Heart right ventricle (tissue), 16 donors: Measurements from ENCODE around the gene SLC45A2. TPM values are rescaled to one million over a fixed set of nuclear protein-coding genes. Genes with fewer than 3 reads are reported as not detected.

Source experiments
- ATAC-seq, 8 donors: fragments of 200-7000 bp; cut with Tn5 transposase; one replicate each; pipeline ENCODE4 v1.9.1; 2020; ENCODE audit warnings: mild to moderate bottlenecking in 8 of 8, moderate library complexity in 8 of 8, moderate number of reproducible peaks in 1 of 8
- DNase-seq, 2 donors: peaks; one replicate each; pipeline ENCODE4 v3.0.0-alpha.2; 2020
- H3K27ac ChIP-seq, 10 donors: fragments of 200-600 bp; sonication (generic) in 2 of 10; one replicate each; pipeline versions ENCODE4 v1.5.0 to v1.8.0; 2020 to 2022; ENCODE audit warnings: mild to moderate bottlenecking in 3 of 10
- H3K27me3 ChIP-seq, 7 donors: fragments of 200-600 bp; one replicate each; pipeline ENCODE4 v1.8.0; 2021 to 2022; ENCODE audit warnings: mild to moderate bottlenecking in 2 of 7
- H3K36me3 ChIP-seq, 9 donors: fragments of 200-600 bp; sonication (generic) in 1 of 9; one replicate each; pipeline versions ENCODE4 v1.5.0 to v1.8.0; 2020 to 2022; ENCODE audit warnings: mild to moderate bottlenecking in 2 of 9
- H3K4me1 ChIP-seq, 9 donors: fragments of 200-600 bp; sonication (generic) in 1 of 9; one replicate each; pipeline versions ENCODE4 v1.5.0 to v1.8.0; 2020 to 2022; ENCODE audit warnings: mild to moderate bottlenecking in 4 of 9
- H3K4me3 ChIP-seq, 10 donors: fragments of 200-600 bp; sonication (generic) in 2 of 10; one replicate each; pipeline versions ENCODE4 v1.5.0 to v1.8.0; 2020 to 2022; ENCODE audit warnings: mild to moderate bottlenecking in 7 of 10, moderate library complexity in 2 of 10
- H3K9me3 ChIP-seq, 11 donors: fragments of 200-600 bp in 10 of 11; sonication (generic) in 2 of 11; one replicate each; pipeline versions ENCODE4 v1.5.0 to v1.8.0; 2013 to 2022; ENCODE audit warnings: mild to moderate bottlenecking in 2 of 11, control low read depth in 1 of 11, moderate library complexity in 1 of 11
- CTCF ChIP-seq, 9 donors: fragments of 200-600 bp; sonication (generic) in 2 of 9; IDR thresholded peaks; one replicate each; pipeline versions ENCODE4 v1.5.0 to v1.8.0; 2021 to 2022; ENCODE audit warnings: antibody characterized with exemption in 9 of 9, mild to moderate bottlenecking in 5 of 9, moderate library complexity in 1 of 9
- WGBS, 2 donors: extraction: QIAGEN DNeasy Blood & Tissue Kit; methylation state at CpG; one replicate each; pipeline ENCODE4 v1.1.7; 2013; ENCODE audit warnings: inconsistent platforms in 1 of 2; 5-methylcytosine and 5-hydroxymethylcytosine counted together
- intact Hi-C, 10 donors: fragments of 100-400 bp; cut with DNase I; formaldehyde crosslinking; loops; one replicate each; pipeline versions ENCODE4 v1.11.1 to v1.14.2; 2022
- polyA plus RNA-seq, 2 donors: library from polyadenylated mRNA; stranded (reverse); fragments of 200-250 nt; gene quantifications; one replicate each; pipeline ENCODE4 v1.2.3, GENCODE V29; 2013
- total RNA-seq, 10 donors: library from RNA; stranded (reverse); fragmentation: NEBNext Ultra II Directional in 3 of 10; extraction: Animal tissue kit (Norgen Biotek cat#: 25700) in 3 of 10; gene quantifications; one replicate each; pipeline versions ENCODE4 v1.2.1 to v1.2.4, GENCODE V29; 2021 to 2023
- donor health status: Arrhythmogenic right ventricular cardiomyopathy.
- donor health status: ischemic (EF 13 %, LVEDD 7.1; RV severe dilation, severe dysfunction).
- donor health status: healthy with polysubstance abuse.
- donor health status: DM: no; HTN: yes; CAD: no.
- donor health status: DM: no; HTN: no; CAD: no.
- donor health status: ischemic (EF 25% LVEDD 6.9; RV normal size, moderate dysfunction).
- donor health status: ischemic (EF 25% LVEDD 5.7; RV mildly dilated, moderate dysfunction).
- donor health status: healthy.
- donor health status: DM: yes; HTN: yes; CAD: no.
- donor health status: Ischemic cardiomyopathy.
- donor health status: ischemic (EF 35%, LVEDD 5.7; RV mildly dilated, moderate dysfunction).
- donor health status: nonischemic (EF 11% LVEDD 7.7; RV severe dilation, severe dysfunction).
- donor health status: DM: yes; HTN: yes; CAD: no.
- donor health status: PGD.
- donor health status: ischemic (EF 29% LVEDD 5.4; RV normal size, mild dysfunction).
- donor health status: nonischemic (EF 23%, LVEDD 6.1; RV moderate dilation, normal function).

The SLC45A2 gene
- total and polyA plus RNA-seq, 12 donors: 0.09 to 0.15 (median 0.11) TPM; not detected in 9

- no peak for DNase-seq
- Histone ChIP-seq H3K36me3 (no peaks in the 10 kb centered on the region), H3K4me3 (no peak overlapping the region), H3K9me3 (peaks cover 0 to 53% (median 29%) of the 10 kb centered on the region in 11 donors), H3K27me3 (no peaks in the 10 kb centered on the region), H3K27ac (no peak overlapping the region), H3K4me1 (no peaks in the 10 kb centered on the region)
- 91 to 100% methylated on average over 1 of the region's 1 CpG for WGBS, 2 donors
- no peak for ATAC-seq
- intact Hi-C loops: no loop called here
- no peak for TF ChIP-seq CTCF (IDR thresholded peaks at IDR 0.05)
Observed at GRCh38 chr5:33905381-33905780, 79.1 kb downstream of the SLC45A2 start.

GRCh38 chr5:33903118-33903517, 81.4 kb downstream of the SLC45A2 start:
- peaks cover 0 to 47% (median 29%) of the 10 kb centered on the region in 11 donors for H3K9me3 ChIP-seq
- H3K4me1 ChIP-seq: no peaks in the 10 kb centered on the region
- H3K27ac ChIP-seq: no peak overlapping the region
- 85 to 89% methylated on average over 2 of the region's 2 CpGs for WGBS, 2 donors
- TF ChIP-seq CTCF (IDR thresholded peaks at IDR 0.05): no peak
- DNase-seq (no peak), ATAC-seq (no peak)
- no peaks in the 10 kb centered on the region for H3K27me3 ChIP-seq
- H3K36me3 ChIP-seq: no peaks in the 10 kb centered on the region
- intact Hi-C loops: no loop called here
- H3K4me3 ChIP-seq: no peak overlapping the region

- Histone ChIP-seq H3K27me3 (no peaks in the 10 kb centered on the region), H3K9me3 (peaks cover 0 to 28% (median 14%) of the 10 kb centered on the region in 11 donors), H3K27ac (no peak overlapping the region), H3K4me1 (no peaks in the 10 kb centered on the region), H3K36me3 (no peaks in the 10 kb centered on the region), H3K4me3 (no peak overlapping the region)
- ATAC-seq (peak in 1 of 8 donors; percentile 25), DNase-seq (no peak)
- WGBS, 2 donors: 24 to 54% methylated on average over 1 of the region's 1 CpG
- intact Hi-C loops: no loop called here
- TF ChIP-seq CTCF (IDR thresholded peaks at IDR 0.05): no peak
Observed at GRCh38 chr5:33901156-33901555, 83.3 kb downstream of the SLC45A2 start.

Other genes with a start within 250 kb of the SLC45A2 start
- 1 to 10 TPM; 1.1 to 3.7 (median 1.4) TPM for gene ADAMTS12, start 92.7 kb downstream of the SLC45A2 start, total RNA-seq
- under 1 TPM; 0.37 to 0.99 TPM for gene ADAMTS12, start 92.7 kb downstream of the SLC45A2 start, polyA plus RNA-seq
- gene RXFP3, start 48.3 kb downstream of the SLC45A2 start, total RNA-seq: not detected
- under 1 TPM in 1 of 2 donors, not detected in 1; 0.01 TPM for gene RXFP3, start 48.3 kb downstream of the SLC45A2 start, polyA plus RNA-seq
- 10 to 100 TPM in 3 of 10 donors, 1 to 10 TPM in 7; 5.3 to 16.2 (median 9.2) TPM for gene AMACR, start 23.4 kb upstream of the SLC45A2 start, total RNA-seq
- gene AMACR, start 23.4 kb upstream of the SLC45A2 start, polyA plus RNA-seq: 1 to 10 TPM; 3.0 to 4.3 TPM
- gene C1QTNF3, start 58.5 kb upstream of the SLC45A2 start, total RNA-seq: 1 to 10 TPM in 8 of 10 donors, under 1 TPM in 2; 0.56 to 3.2 (median 1.3) TPM
- 1 to 10 TPM in 1 of 2 donors, under 1 TPM in 1; 0.51 to 6.3 TPM for gene C1QTNF3, start 58.5 kb upstream of the SLC45A2 start, polyA plus RNA-seq